ENCODE measurements around the gene POU5F1. TPM values are rescaled to one million over a fixed set of nuclear protein-coding genes. Genes with fewer than 3 reads are reported as not detected.

POU5F1 gene
- total RNA-seq, 1 experiment from 2014 or later: not detected

DNA sequence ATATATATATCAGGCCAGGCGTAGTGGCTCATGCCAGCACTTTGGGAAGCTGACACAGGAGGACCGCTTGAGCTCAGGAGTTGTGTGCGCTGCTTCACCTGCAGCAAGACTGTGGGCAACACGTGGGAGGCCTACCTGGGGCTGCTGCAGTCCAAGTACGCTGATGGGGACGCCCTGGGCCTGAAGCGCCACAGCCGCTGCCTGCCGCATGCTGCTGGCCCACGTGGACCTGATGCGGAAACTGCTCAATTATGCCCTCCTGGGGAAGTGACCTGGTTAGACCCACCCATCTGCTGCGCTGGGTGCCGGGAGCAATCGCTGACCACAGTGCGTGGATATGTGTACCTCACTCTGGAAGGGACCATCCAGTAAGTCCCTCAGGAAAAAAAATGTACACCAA is 29.8 kb downstream of the POU5F1 start:
- no peaks in the 10 kb centered on the region for H3K36me3 ChIP-seq (ENCODE audit: low read depth, low read length)
- no peak overlapping the region for H2AFZ ChIP-seq (ENCODE audit: low read length)
- no peaks in the 10 kb centered on the region for H3K79me2 ChIP-seq (ENCODE audit: low read length)
- intact Hi-C loops (cut with micrococcal nuclease): no loop called here
- H3K27me3 ChIP-seq (ENCODE audit: low read length): no peaks in the 10 kb centered on the region
- no peak overlapping the region for H3K9ac ChIP-seq (ENCODE audit: low read length)
- TF ChIP-seq EZH2 (IDR thresholded peaks at IDR 0.05; ENCODE audit: low read length, unreplicated experiment): no peak
- TF ChIP-seq, protein P1, sequence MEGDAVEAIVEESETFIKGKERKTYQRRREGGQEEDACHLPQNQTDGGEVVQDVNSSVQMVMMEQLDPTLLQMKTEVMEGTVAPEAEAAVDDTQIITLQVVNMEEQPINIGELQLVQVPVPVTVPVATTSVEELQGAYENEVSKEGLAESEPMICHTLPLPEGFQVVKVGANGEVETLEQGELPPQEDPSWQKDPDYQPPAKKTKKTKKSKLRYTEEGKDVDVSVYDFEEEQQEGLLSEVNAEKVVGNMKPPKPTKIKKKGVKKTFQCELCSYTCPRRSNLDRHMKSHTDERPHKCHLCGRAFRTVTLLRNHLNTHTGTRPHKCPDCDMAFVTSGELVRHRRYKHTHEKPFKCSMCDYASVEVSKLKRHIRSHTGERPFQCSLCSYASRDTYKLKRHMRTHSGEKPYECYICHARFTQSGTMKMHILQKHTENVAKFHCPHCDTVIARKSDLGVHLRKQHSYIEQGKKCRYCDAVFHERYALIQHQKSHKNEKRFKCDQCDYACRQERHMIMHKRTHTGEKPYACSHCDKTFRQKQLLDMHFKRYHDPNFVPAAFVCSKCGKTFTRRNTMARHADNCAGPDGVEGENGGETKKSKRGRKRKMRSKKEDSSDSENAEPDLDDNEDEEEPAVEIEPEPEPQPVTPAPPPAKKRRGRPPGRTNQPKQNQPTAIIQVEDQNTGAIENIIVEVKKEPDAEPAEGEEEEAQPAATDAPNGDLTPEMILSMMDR (conservative IDR thresholded peaks at IDR 0.05; ENCODE audit: low read depth, low read length): no peak
- TF ChIP-seq EZH2phosphoT487 (IDR thresholded peaks at IDR 0.05; ENCODE audit: borderline replicate concordance, low read length): no peak
- no peaks in the 10 kb centered on the region for H3F3A ChIP-seq (ENCODE audit: low read length, unreplicated experiment)
- no peaks in the 10 kb centered on the region for H3K9me2 ChIP-seq (replicated peaks; ENCODE audit: low read length)
- no peak overlapping the region for H3K4me2 ChIP-seq (ENCODE audit: low read length)
- peaks cover 4% of the 10 kb centered on the region; the same call in 1 of the 2 replicates for H3K4me1 ChIP-seq (ENCODE audit: insufficient read depth, low read length)
- no TSS peak for BruUV-seq (replicated peaks)
- POLR2A ChIA-PET (ENCODE audit: unreplicated experiment): no interaction called here
- H3K4me3 ChIP-seq (ENCODE audit: low read length): no peak overlapping the region
- ATAC-seq (no peak), DNase-seq (no peak)
- H4K20me1 ChIP-seq (ENCODE audit: low read length): no peaks in the 10 kb centered on the region
- no peaks in the 10 kb centered on the region for H3K9me3 ChIP-seq (ENCODE audit: low read length)
- no peak overlapping the region for H3K27ac ChIP-seq (ENCODE audit: low read length)
- CTCF ChIA-PET: no interaction called here

DNA sequence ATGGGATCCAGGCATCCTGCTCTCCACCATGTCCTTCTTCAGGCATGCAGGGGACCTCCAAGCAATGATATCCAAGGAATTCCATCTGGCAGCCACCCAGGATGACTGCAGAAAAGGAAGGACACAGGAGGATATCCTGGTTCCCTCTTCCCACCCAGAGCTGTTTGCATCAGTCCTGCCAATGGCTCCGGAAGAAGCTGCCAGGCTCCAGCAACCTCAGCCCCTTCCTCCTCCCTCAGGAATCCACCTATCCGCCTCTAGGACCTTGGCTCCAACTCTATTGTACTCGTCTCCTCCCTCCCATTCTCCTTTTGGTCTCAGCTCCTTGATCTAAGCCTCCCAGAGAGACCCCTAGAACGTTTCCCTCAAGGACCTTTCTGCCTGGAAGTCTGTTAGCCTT is 30.9 kb downstream of the POU5F1 start:
- ChIA-PET POLR2A (ENCODE audit: unreplicated experiment) (interaction anchor here (0.8 kb wide), 1 partner anchor 19 kb away, joined by 3 read pairs; the partner anchor contains the start of gene TCF19), CTCF (no interaction called here)
- intact Hi-C loops (cut with micrococcal nuclease): no loop called here
- Histone ChIP-seq H3K4me2 (ENCODE audit: low read length) (no peak overlapping the region), H3K36me3 (ENCODE audit: low read depth, low read length) (no peaks in the 10 kb centered on the region), H3K9ac (ENCODE audit: low read length) (no peak overlapping the region), H3K79me2 (ENCODE audit: low read length) (no peaks in the 10 kb centered on the region), H3K9me3 (ENCODE audit: low read length) (no peaks in the 10 kb centered on the region), H3K27me3 (ENCODE audit: low read length) (no peaks in the 10 kb centered on the region), H3F3A (ENCODE audit: low read length, unreplicated experiment) (no peaks in the 10 kb centered on the region), H3K4me1 (ENCODE audit: insufficient read depth, low read length) (peaks cover 4% of the 10 kb centered on the region; the same call in 1 of the 2 replicates), H2AFZ (ENCODE audit: low read length) (no peak overlapping the region), H3K27ac (ENCODE audit: low read length) (no peak overlapping the region), H3K4me3 (ENCODE audit: low read length) (no peak overlapping the region), H3K9me2 (replicated peaks; ENCODE audit: low read length) (no peaks in the 10 kb centered on the region), H4K20me1 (ENCODE audit: low read length) (no peaks in the 10 kb centered on the region)
- ATAC-seq (no peak), DNase-seq (peak; percentile 30)
- TF ChIP-seq EZH2 (IDR thresholded peaks at IDR 0.05; ENCODE audit: low read length, unreplicated experiment) (no peak), EZH2phosphoT487 (IDR thresholded peaks at IDR 0.05; ENCODE audit: borderline replicate concordance, low read length) (no peak)
- TF ChIP-seq, protein P1 (conservative IDR thresholded peaks at IDR 0.05; ENCODE audit: low read depth, low read length): no peak
- no TSS peak for BruUV-seq (replicated peaks)

DNA sequence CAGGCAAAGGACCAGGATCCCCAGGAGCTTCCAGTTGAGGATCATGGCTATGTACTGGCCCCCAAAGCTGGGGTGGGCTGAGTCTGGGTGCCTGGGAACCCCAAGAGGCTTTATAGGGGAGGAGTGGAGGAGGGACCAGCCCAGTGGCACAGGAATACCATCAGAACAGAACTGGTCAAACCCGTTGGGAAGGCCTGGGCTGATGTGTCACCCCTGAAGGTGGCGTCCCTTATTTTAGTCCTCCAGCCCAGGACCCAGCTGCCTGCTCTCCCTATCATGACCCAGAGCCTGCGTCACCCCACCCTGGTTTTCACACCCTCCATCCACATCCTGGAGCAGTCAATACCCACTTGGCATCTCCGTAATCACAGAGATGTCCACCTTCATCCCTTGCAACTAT is 31.5 kb downstream of the POU5F1 start, which contains the start of gene PSORS1C2:
PSORS1C2 (minus strand) TSS at position 85 of the 400 bp plus-strand sequence; CDS start at position 45, 40 bp downstream.
- Histone ChIP-seq H3K9me2 (replicated peaks; ENCODE audit: low read length) (no peaks in the 10 kb centered on the region), H3K9ac (ENCODE audit: low read length) (no peak within 1 kb of the TSS), H4K20me1 (ENCODE audit: low read length) (no peaks in the 10 kb centered on the region), H3K79me2 (ENCODE audit: low read length) (no peaks in the 10 kb centered on the region), H3F3A (ENCODE audit: low read length, unreplicated experiment) (no peaks in the 10 kb centered on the region), H3K4me3 (ENCODE audit: low read length) (no peak within 1 kb of the TSS), H3K36me3 (ENCODE audit: low read depth, low read length) (no peaks in the 10 kb centered on the region), H2AFZ (ENCODE audit: low read length) (no peak within 1 kb of the TSS), H3K9me3 (ENCODE audit: low read length) (no peaks in the 10 kb centered on the region), H3K27me3 (ENCODE audit: low read length) (no peaks in the 10 kb centered on the region), H3K4me1 (ENCODE audit: insufficient read depth, low read length) (peaks cover 4% of the 10 kb centered on the region; the same call in 1 of the 2 replicates), H3K4me2 (ENCODE audit: low read length) (no peak within 1 kb of the TSS; the same call in 1 of the 2 replicates), H3K27ac (ENCODE audit: low read length) (no peak within 1 kb of the TSS)
- ChIA-PET CTCF (no interaction called here), POLR2A (ENCODE audit: unreplicated experiment) (interaction anchor here (0.8 kb wide), 1 partner anchor 19 kb away, joined by 3 read pairs; the partner anchor contains the start of gene TCF19)
- ATAC-seq (no peak), DNase-seq (peak; percentile 25)
- BruUV-seq (replicated peaks): no TSS peak
- intact Hi-C loops (cut with micrococcal nuclease): no loop called here
- TF ChIP-seq EZH2 (IDR thresholded peaks at IDR 0.05; ENCODE audit: low read length, unreplicated experiment) (no peak), EZH2phosphoT487 (IDR thresholded peaks at IDR 0.05; ENCODE audit: borderline replicate concordance, low read length) (no peak)
- TF ChIP-seq, protein P1 (conservative IDR thresholded peaks at IDR 0.05; ENCODE audit: low read depth, low read length): no peak
